ENCODE data around the gene SLC16A2. TPM values are rescaled to one million over a fixed set of nuclear protein-coding genes. Genes with fewer than 3 reads are reported as not detected.
A peak's percentile ranks its signal among the peaks of the same experiment; 100 is the strongest.

Gene SLC16A2
- 1 to 10 TPM in 3 of 4 donors, under 1 TPM in 1; 0.99 to 6.7 (median 2.9) TPM for total RNA-seq

GRCh38 chrX:74421036-74421739 is at the start of gene SLC16A2:
Gene SLC16A2, plus strand, starts transcription at chrX:74421493. Its CDS starts 145 bp downstream, at chrX:74421638.
- peaks cover 0 to 37% (median 0%) of the 10 kb centered on the region in 3 donors for H3K4me1 ChIP-seq
- intact Hi-C loops (cut with DNase I): no loop called here
- 0 to 39% methylated on average over 8 to 30 of the region's 33 CpGs for WGBS, 2 donors
- H3K27me3 ChIP-seq: no peaks in the 10 kb centered on the region
- TF ChIP-seq CTCF (IDR thresholded peaks at IDR 0.05): no peak
- peak in 1 of 4 donors; percentile 21 for TF ChIP-seq POLR2A (IDR thresholded peaks at IDR 0.05)
- no peak for DNase-seq
- H3K27ac ChIP-seq: peak within 1 kb of the TSS; percentile 70 to 91 (median 87)
- H3K9me3 ChIP-seq: no peaks in the 10 kb centered on the region
- peak within 1 kb of the TSS; percentile 34 to 64 (median 54) for H3K4me3 ChIP-seq
- H3K36me3 ChIP-seq: no peaks in the 10 kb centered on the region

GRCh38 chrX:74372272-74372671 is 49.0 kb upstream of the SLC16A2 start:
- Histone ChIP-seq H3K27ac (no peak overlapping the region), H3K4me3 (no peak overlapping the region), H3K36me3 (no peaks in the 10 kb centered on the region), H3K9me3 (no peaks in the 10 kb centered on the region), H3K27me3 (no peaks in the 10 kb centered on the region), H3K4me1 (no peaks in the 10 kb centered on the region)
- DNase-seq: no peak
- TF ChIP-seq POLR2A (IDR thresholded peaks at IDR 0.05): no peak
- intact Hi-C loops (cut with DNase I): no loop called here

GRCh38 chrX:74377282-74377681 is 44.0 kb upstream of the SLC16A2 start:
- Histone ChIP-seq H3K4me1 (no peaks in the 10 kb centered on the region), H3K4me3 (no peak overlapping the region), H3K27ac (no peak overlapping the region), H3K27me3 (no peaks in the 10 kb centered on the region), H3K36me3 (no peaks in the 10 kb centered on the region), H3K9me3 (no peaks in the 10 kb centered on the region)
- TF ChIP-seq CTCF (IDR thresholded peaks at IDR 0.05) (no peak), POLR2A (IDR thresholded peaks at IDR 0.05) (no peak)
- 37 to 70% methylated on average over 1 of the region's 1 CpG for WGBS, 2 donors
- intact Hi-C loops (cut with DNase I): no loop called here
- DNase-seq: no peak

- H3K36me3 ChIP-seq: no peaks in the 10 kb centered on the region
- 21% methylated on average over 2 of the region's 2 CpGs; no CpG with 5 or more reads in 1 of the 2 donors for WGBS, 2 donors
- H3K4me3 ChIP-seq: no peak overlapping the region
- intact Hi-C loops (cut with DNase I): loop anchor here (10.0 kb wide), 1 partner anchor 172 kb away; no protein-coding TSS in a partner anchor
- no peak for TF ChIP-seq POLR2A (IDR thresholded peaks at IDR 0.05)
- peak in 5 of 6 experiments; percentile 59 to 78 (median 65) for TF ChIP-seq CTCF (IDR thresholded peaks at IDR 0.05)
- no peaks in the 10 kb centered on the region for H3K4me1 ChIP-seq
- no peak overlapping the region for H3K27ac ChIP-seq
- no peaks in the 10 kb centered on the region for H3K27me3 ChIP-seq
- no peaks in the 10 kb centered on the region for H3K9me3 ChIP-seq
- DNase-seq: peak; percentile 1
Measured at GRCh38 chrX:74382613-74383012, 38.7 kb upstream of the SLC16A2 start.

GRCh38 chrX:74383611-74384010 is 37.7 kb upstream of the SLC16A2 start:
- no peaks in the 10 kb centered on the region for H3K27me3 ChIP-seq
- peak in 4 of 6 experiments; percentile 11 to 45 (median 31) for TF ChIP-seq CTCF (IDR thresholded peaks at IDR 0.05)
- TF ChIP-seq POLR2A (IDR thresholded peaks at IDR 0.05): no peak
- no peaks in the 10 kb centered on the region for H3K9me3 ChIP-seq
- H3K27ac ChIP-seq: no peak overlapping the region
- no peak for DNase-seq
- H3K36me3 ChIP-seq: no peaks in the 10 kb centered on the region
- H3K4me1 ChIP-seq: no peaks in the 10 kb centered on the region
- no peak overlapping the region for H3K4me3 ChIP-seq
- WGBS, 2 donors: 25 to 37% methylated on average over 2 of the region's 2 CpGs
- intact Hi-C loops (cut with DNase I): loop anchor here (10.0 kb wide), 1 partner anchor 171 kb away; no protein-coding TSS in a partner anchor

Measured in esophagus squamous epithelium (tissue), 5 donors.